ENCODE measurements around the gene ERC1.

GRCh38 chr12:1256991-1257390, 266.0 kb downstream of the ERC1 start:
- TF ChIP-seq, protein P1, sequence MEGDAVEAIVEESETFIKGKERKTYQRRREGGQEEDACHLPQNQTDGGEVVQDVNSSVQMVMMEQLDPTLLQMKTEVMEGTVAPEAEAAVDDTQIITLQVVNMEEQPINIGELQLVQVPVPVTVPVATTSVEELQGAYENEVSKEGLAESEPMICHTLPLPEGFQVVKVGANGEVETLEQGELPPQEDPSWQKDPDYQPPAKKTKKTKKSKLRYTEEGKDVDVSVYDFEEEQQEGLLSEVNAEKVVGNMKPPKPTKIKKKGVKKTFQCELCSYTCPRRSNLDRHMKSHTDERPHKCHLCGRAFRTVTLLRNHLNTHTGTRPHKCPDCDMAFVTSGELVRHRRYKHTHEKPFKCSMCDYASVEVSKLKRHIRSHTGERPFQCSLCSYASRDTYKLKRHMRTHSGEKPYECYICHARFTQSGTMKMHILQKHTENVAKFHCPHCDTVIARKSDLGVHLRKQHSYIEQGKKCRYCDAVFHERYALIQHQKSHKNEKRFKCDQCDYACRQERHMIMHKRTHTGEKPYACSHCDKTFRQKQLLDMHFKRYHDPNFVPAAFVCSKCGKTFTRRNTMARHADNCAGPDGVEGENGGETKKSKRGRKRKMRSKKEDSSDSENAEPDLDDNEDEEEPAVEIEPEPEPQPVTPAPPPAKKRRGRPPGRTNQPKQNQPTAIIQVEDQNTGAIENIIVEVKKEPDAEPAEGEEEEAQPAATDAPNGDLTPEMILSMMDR (IDR thresholded peaks at IDR 0.05; ENCODE audit: low read depth, low read length), result no peak
- TF ChIP-seq POLR2A (IDR thresholded peaks at IDR 0.05; ENCODE audit: extremely low read depth, insufficient read length) (no peak), MYC (IDR thresholded peaks at IDR 0.05; ENCODE audit: low read depth, low read length) (no peak)
- TF ChIP-seq, protein P2, sequence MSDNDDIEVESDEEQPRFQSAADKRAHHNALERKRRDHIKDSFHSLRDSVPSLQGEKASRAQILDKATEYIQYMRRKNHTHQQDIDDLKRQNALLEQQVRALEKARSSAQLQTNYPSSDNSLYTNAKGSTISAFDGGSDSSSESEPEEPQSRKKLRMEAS (IDR thresholded peaks at IDR 0.05; ENCODE audit: low read depth, low read length), result no peak

Data from NB4 (cell line).